KOPT-K1 (cell line): ENCODE data around the gene PCDHGA5.
"Not testable (repeated sequence)": the region's sequence is repeated elsewhere in the genome, so short reads cannot be mapped to it uniquely, and the experiment has no call there.

Experiments used
- H3K27ac ChIP-seq: fragments of 200-600 bp; sonication (generic); 2 replicates; pipeline ENCODE4 v1.5.1; 2016; ENCODE audit warnings: antibody characterized with exemption, mild to moderate bottlenecking, low read depth, low read length; ENCODE audit not compliant: poor library complexity, severe bottlenecking
- H3K36me3 ChIP-seq: fragments of 200-600 bp; sonication (generic); 2 replicates; pipeline ENCODE4 v1.5.1; 2017; ENCODE audit warnings: antibody characterized with exemption, mild to moderate bottlenecking, low read length, moderate library complexity; ENCODE audit not compliant: insufficient read depth
- H3K9me3 ChIP-seq: fragments of 200-600 bp; sonication (generic); 2 replicates; pipeline ENCODE4 v1.5.1; 2017; ENCODE audit warnings: antibody characterized with exemption, low read length, mild to moderate bottlenecking; ENCODE audit not compliant: insufficient read depth, poor library complexity, severe bottlenecking

PCDHGA5 gene

DNA sequence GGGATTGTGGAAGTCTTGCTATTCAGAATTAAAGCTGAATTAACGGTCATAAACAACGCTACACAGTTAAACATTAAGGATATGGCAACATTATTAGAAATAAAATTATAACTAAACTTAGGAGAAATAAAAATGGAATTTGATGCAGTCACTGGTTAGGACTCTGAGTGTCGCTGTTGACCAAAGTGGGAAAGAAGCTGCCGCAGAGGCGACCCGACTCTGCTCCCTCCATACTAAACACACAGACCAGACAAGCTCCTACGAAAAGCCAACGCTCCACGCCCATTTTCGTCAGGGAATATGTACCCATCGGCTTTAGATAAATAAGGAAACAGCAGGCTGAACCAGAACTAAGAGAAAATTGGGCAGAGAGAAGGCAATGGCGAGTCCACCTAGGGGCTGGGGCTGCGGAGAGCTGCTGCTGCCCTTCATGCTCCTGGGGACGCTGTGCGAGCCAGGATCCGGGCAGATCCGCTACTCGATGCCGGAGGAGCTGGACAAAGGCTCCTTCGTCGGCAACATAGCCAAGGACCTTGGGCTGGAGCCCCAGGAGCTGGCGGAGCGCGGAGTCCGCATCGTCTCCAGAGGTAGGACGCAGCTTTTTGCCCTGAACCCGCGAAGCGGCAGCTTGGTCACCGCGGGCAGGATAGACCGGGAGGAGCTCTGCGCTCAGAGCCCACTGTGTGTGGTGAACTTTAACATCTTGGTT, at the start of gene PCDHGA5:
PCDHGA5 (plus strand) TSS at position 211 of the 709 bp plus-strand sequence; CDS start at position 380, 169 bp downstream.
- peaks cover 47% of the 10 kb centered on the region for H3K9me3 ChIP-seq
- H3K27ac ChIP-seq: no peak within 1 kb of the TSS
- H3K36me3 ChIP-seq: no peaks in the 10 kb centered on the region

DNA sequence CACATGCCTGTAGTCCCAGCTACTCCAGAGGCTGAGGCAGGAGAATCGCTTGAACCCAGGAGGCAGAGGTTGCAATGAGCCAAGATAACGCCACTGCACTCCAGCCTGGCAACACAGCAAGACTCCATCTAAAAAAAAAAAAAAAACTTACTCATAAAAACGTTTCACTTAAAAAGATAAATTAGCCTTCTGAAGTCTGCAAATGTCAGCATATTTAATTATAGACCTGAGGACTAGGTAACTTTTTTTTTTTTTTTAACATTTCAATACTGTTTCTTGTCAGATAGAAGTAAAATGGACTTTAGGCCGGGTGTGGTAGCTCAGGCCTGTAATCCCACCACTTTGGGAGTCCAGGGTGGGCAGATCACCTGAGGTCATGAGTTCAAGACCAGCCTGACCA, 47.0 kb upstream of the PCDHGA5 start:
- peaks cover 64% of the 10 kb centered on the region for H3K36me3 ChIP-seq
- H3K9me3 ChIP-seq: peaks cover 94% of the 10 kb centered on the region
- not testable (repeated sequence) for H3K27ac ChIP-seq

DNA sequence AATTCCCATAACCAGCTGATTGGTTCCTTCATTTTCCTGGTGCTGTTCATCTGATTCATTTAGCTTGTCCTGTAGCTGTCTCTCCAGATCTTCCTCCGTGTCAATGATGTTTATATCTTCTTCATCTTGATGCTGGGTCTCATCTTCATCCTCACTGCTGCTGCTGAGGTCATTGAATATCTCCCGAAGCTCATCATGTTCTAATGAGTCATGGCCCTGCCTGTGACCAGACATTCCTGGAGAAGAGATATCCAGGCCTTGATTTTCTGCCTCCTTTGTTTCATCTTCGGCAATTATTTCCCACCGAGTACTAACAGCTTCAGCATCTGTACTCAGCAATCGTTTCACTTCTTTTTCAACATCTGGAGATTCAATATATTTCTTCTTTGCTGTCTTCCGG, 44.8 kb upstream of the PCDHGA5 start:
- Histone ChIP-seq H3K9me3 (peaks cover 80% of the 10 kb centered on the region), H3K27ac (no peak overlapping the region), H3K36me3 (peaks cover 54% of the 10 kb centered on the region)

DNA sequence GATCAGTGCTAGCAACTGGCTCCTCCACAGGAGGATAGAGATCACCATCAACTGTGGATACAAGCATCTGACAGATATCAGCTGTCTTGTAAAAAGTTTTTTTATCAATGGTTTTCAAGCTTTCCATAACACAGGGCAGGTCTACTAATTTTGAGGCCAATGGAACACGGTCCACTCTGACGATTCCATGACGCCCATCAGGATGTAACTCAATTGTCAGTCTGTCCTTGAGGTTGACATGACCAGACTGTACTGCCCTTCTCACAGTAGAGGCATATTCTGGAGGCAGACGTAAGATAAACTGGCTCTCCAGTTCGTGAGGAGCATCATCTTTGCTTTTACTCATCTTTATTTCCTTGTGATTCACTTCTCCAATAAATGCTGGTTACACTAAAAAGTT, 44.3 kb upstream of the PCDHGA5 start:
- Histone ChIP-seq H3K36me3 (peaks cover 51% of the 10 kb centered on the region), H3K27ac (peak overlapping the region; percentile 89), H3K9me3 (peaks cover 75% of the 10 kb centered on the region)

DNA sequence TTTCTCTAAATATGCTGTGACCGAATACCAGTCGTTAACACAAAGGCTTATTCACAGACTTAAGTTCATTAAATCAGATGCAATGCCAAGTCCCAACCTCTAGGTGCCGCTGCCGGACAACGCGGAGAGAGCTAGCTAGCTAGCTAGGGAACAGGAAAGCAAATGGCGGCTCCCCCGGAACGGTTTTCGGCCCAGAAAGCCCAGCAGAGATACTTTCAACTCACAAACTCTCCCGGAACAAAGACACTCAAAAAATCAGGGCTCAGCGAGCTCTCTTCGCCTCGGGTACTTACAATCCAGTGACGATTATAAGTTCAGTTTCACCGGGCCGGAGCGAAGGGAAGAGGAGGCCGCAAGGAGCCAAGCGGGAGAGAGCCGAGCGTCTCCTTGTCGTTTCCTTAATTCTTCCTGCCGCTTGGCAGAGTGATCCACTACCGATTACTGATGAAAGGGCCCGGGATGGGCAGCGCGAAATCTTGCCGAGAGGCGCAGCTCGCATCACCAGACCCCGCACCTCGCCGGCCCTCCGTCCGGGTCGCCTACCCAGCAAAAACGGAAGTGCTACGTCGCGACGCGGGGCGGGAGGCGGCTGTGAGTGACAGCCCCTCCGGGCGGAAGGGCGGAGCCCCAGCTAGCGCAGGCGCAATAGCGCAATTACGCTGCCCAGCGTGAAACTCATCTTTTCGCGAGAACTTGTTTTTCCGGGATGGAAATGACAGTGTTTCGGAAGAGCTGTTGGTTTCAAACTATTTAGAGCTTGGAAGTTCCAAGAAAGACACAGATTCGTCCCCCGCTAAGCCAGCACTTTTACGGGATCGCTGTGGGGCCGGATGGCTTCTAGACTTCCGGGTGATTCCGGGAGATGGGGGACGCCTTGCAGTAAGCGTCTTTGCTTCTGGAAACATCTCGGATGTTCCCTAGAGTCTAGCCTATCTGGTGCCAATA, 43.5 kb upstream of the PCDHGA5 start, which contains the start of gene TAF7:
TAF7 (minus strand) TSS at position 560 of the 945 bp plus-strand sequence. CDS start 740 bp downstream, outside the sequence.
- Histone ChIP-seq H3K27ac (peak within 1 kb of the TSS; percentile 89), H3K36me3 (peaks cover 43% of the 10 kb centered on the region), H3K9me3 (peaks cover 67% of the 10 kb centered on the region)

DNA sequence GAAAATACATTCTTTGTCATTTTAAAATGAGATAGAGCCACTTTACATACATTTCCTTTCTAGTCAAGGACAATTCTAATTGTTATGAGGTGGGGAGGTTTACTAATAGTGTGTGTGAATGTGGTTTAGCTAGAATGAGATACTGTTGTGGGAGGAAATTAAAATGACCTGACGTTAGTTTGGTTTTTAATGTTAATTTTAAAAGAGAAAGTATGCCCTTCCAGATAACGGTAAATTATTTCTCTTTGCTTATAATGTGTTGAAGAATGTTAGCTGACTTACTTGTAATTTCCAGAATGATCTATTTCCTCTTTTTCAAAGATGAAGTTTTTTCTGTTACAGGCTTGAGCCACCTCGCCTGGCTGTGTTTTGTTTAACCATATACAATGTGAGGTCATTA, 41.7 kb upstream of the PCDHGA5 start:
- H3K36me3 ChIP-seq: peaks cover 25% of the 10 kb centered on the region
- H3K27ac ChIP-seq: no peak overlapping the region
- H3K9me3 ChIP-seq: peaks cover 49% of the 10 kb centered on the region

DNA sequence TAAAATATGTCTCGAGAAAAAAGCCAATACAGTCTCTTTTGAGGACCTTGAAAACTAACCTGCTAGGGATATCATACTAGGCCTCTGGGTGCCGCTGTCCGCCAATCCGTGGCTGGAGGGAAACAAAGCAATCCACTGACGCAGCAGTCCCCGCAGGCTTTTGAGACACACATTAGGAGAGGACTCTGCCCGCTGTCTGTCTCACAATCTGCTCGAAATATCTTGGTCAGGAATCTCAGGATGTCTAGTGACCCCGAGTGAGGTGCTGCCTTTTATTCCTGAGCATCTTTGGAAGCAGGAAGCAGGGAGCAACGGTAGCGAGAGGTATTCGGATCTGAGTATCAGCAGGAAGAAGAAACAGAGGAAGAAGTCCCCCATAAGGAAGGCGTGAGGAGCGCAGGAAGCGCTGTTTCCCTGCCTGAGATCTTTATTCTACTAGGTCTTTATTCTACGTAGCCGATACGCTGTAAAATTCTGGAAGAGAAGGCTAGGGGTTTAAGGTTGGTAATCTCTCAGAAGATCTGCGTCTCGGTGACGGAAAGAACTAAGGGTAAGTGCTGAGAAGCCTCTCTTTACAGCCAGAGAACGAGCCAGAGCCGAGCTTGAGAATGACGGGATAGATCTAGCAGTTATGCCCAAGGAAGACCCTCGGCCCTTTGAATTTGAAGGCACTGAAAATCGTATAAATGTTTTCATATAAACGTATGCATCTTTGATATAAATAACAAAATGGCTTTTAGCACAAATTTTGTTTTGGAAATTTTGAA, 37.7 kb upstream of the PCDHGA5 start:
- no peak overlapping the region for H3K27ac ChIP-seq
- no peaks in the 10 kb centered on the region for H3K36me3 ChIP-seq
- H3K9me3 ChIP-seq: peaks cover 15% of the 10 kb centered on the region

DNA sequence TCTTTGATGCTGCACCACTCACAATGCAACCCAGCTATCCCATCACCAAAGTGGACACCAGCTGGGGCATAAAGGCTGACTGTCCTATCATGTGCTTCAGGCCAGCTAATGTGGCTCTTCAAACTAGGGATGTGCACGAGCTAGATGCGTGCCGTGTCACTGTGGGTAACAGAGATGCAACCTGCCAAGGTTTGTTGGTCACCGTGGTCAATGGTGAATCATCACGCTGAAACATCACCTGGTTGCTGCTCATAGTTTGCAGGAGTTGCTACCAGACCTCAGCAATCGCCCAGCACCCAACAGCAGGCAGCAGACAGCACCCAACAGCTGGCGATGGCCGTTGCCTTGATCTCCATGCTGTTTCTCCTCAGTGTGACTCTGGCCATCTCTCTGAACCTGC, 35.7 kb upstream of the PCDHGA5 start:
- peaks cover 9% of the 10 kb centered on the region for H3K9me3 ChIP-seq

DNA sequence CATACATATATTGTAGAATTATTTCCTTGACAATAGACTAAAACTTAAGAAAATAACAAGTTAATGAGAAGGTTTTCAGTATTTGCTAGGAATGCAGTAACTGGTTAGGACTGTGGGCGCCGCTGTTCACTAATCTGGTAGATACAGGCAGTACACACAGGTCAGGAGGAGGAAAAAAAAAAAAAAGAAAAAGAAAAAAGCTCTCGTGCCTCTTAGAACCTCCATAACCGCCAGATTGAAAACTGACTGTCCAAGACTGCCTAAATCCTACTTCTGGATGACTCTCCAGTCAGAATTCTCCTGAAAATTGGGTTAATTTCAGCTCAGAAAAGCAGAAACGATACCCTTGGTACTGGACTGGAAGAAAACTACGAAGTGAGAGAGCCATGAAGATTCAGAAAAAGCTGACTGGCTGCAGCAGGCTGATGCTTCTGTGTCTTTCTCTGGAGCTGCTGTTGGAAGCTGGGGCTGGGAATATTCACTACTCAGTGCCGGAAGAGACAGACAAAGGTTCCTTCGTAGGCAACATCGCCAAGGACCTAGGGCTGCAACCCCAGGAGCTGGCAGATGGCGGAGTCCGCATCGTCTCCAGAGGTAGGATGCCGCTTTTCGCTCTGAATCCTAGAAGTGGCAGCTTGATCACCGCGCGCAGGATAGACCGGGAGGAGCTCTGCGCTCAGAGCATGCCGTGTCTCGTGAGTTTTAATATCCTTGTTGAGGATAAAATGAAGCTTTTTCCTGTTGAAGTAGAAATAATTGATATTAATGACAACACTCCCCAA, 33.5 kb upstream of the PCDHGA5 start, which contains the start of gene PCDHGA1:
PCDHGA1 (plus strand) TSS at position 216 of the 782 bp plus-strand sequence.
- no peak within 1 kb of the TSS for H3K27ac ChIP-seq
- peaks cover 9% of the 10 kb centered on the region for H3K9me3 ChIP-seq
- no peaks in the 10 kb centered on the region for H3K36me3 ChIP-seq

More for the DNA sequence above, 35.7 kb upstream of the PCDHGA5 start:
- no peak overlapping the region for H3K27ac ChIP-seq
- H3K36me3 ChIP-seq: no peaks in the 10 kb centered on the region

DNA sequence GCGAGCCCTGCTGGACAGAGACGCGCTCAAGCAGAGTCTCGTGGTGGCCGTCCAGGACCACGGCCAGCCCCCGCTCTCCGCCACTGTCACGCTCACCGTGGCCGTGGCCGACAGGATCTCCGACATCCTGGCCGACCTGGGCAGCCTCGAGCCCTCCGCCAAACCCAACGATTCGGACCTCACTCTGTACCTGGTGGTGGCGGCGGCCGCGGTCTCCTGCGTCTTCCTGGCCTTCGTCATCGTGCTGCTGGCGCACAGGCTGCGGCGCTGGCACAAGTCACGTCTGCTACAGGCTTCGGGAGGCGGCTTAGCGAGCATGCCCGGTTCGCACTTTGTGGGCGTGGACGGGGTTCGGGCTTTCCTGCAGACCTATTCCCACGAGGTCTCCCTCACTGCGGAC, 31.4 kb upstream of the PCDHGA5 start:
- not testable (repeated sequence) for H3K36me3 ChIP-seq, H3K27ac ChIP-seq, H3K9me3 ChIP-seq

DNA sequence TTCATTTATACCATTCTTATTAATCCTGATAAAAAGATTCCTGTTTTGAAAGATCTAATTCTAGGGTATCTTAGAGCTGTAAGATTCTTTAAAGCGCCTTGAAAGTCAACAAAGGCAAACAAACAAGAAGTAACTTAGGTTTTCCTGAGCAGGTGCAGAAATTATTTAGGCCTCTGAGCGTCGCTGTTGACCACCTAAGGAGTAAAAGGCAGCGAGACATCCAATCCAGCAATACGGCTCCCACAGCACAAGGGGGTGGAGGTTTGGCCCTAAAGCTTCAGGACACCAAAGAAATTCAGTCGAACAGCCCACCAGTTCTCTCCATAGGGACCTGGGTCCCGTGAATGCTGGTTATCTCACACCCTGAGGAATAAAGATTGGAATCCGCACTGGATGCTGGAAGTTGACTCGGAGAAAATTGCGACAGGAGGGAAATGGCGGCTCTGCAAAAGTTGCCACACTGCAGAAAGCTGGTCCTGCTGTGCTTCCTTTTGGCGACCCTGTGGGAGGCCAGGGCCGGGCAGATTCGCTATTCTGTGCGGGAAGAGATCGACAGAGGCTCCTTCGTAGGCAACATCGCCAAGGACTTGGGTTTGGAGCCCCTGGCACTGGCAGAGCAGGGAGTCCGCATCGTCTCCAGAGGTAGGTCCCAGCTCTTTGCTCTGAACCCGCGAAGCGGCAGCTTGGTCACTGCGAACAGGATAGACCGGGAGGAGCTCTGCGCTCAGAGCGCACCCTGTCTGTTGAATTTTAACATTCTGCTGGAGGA, 25.2 kb upstream of the PCDHGA5 start, which contains the start of gene PCDHGA2:
PCDHGA2 (plus strand) TSS at position 223 of the 769 bp plus-strand sequence.
- Histone ChIP-seq H3K9me3 (peaks cover 20% of the 10 kb centered on the region), H3K36me3 (no peaks in the 10 kb centered on the region), H3K27ac (no peak within 1 kb of the TSS)

DNA sequence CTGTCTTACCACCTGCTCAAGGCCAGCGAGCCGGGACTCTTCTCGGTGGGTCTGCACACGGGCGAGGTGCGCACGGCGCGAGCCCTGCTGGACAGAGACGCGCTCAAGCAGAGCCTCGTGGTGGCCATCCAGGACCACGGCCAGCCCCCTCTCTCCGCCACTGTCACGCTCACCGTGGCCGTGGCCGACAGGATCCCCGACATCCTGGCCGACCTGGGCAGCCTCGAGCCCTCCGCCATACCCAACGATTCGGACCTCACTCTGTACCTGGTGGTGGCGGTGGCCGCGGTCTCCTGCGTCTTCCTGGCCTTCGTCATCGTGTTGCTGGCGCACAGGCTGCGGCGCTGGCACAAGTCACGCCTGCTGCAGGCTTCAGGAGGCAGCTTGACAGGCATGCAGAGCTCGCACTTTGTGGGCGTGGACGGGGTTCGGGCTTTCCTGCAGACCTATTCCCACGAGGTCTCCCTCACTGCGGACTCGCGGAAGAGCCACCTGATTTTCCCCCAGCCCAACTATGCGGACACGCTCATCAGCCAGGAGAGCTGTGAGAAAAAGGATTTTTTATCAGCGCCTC, 23.1 kb upstream of the PCDHGA5 start:
- not testable (repeated sequence) for H3K27ac ChIP-seq, H3K36me3 ChIP-seq
- H3K9me3 ChIP-seq: peaks cover 38% of the 10 kb centered on the region

DNA sequence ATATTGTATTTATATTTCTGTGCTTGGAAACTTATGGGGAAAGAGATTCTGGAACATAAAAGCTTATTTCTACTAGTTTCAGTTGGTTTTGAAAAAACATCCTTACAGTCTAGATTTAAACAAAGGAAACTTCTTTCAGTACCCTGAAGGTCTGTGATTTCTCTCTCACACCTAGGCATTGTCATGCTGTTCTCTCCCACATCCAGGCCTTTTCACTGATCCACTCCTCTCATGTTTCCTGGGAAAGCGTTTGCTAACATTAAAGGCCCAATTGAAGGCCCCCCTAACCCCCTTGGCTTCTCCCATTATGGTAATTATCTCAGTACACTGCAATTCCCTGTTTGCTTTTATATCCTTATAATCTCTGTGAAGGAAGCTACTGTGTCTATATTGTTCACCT, 21.2 kb upstream of the PCDHGA5 start:
- H3K36me3 ChIP-seq: no peaks in the 10 kb centered on the region
- no peak overlapping the region for H3K27ac ChIP-seq
- peaks cover 38% of the 10 kb centered on the region for H3K9me3 ChIP-seq
